Stimulated activated CD4-positive, alpha-beta T cell treated with anti-CD3 and anti-CD28 coated beads, Interleukin-1b, Interleukin-23, amount 100 ng/mL, for 4 hours (primary cell): ENCODE results near the gene VWA8.
A peak's percentile ranks its signal among the peaks of the same experiment; 100 is the strongest.
"Not testable (repeated sequence)": the region's sequence is repeated elsewhere in the genome, so short reads cannot be mapped to it uniquely, and the experiment has no call there.

ENCODE experiments used
- DNase-seq, 2 donors: peaks; one replicate each; pipeline ENCODE4 v3.0.0-alpha.2; 2020; ENCODE audit warnings: low read depth in 2 of 2

VWA8 gene

DNA sequence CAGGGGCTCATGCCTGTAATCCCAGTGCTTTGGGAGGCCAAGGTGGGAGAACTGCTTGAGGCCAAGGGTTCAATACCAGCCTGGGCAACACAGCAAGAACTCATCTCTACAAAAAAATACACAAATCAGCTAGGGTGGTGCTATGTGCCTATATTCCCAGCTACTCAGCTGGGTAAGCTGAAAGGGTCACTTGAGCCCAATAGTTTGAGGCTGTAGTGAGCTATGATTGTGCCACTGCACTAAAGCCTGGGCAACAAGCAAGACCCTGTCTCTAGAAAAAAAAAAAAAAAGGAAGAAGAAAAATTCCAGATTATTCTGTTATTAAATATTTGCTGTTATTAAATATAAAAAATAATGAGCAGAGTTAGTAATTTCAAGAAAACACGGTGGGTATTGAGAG, 372.5 kb downstream of the VWA8 start:
- DNase-seq, result no peak

DNA sequence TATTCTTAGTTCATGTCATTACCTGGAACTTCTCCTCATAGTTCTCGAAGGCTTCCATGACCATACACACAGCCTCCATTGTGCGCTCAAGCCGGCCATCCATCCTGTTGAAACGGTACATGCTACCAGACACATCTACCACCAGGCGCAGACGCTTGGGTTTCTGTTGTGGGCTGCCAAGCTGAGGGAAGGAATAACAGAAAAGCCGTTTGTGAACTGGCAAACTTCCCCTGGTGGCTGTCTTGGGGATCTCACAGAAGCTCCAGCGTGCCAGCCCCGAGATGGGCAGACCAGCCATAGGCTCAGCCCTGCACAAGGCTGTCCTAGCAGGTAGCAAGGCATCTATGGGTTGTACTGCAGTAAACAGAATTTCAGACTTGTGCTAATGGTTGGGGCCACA, 373.4 kb downstream of the VWA8 start:
- peak; percentile 1 to 17 for DNase-seq

DNA sequence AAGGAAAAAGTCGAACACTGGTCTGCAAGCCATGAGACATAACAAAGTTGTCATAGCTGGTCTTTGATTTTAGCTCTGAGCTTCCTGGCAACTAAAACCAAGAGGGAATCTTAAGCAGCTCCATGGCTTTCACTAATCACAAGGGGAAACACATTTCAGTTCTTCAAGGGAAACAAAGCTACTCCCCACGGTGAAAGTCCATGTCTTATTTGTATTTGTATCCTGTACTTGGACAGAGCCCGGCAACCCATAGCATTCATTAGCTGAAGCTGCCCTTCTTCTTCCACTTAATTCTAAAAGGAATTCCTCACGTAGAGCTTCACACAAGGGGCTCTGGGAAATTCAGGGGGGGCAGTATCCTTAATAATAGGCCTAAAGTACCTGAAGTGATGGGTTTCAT, 374.7 kb downstream of the VWA8 start:
- DNase-seq, result no peak

GRCh38 chr13:41582027-41582463, 378.9 kb downstream of the VWA8 start:
- no peak for DNase-seq

DNA sequence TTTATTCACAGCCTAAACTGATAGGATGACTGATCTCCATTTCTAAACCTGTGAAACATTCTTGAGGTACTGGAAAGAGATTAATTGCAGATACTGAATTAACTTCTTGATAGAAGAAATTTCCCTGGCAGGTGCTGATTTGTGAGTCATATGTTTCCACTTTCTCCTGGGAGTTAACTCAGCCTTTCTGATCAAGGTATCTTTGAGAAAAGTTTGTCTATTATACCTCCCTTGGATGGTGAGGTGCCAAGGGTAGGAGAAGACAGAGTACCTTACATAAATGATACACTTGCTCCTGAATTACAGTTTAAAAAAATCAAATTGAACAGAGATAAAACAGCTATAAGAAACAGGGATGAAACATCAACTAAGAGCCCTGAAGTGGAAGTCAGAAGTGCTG, 380.6 kb downstream of the VWA8 start:
- no peak for DNase-seq

DNA sequence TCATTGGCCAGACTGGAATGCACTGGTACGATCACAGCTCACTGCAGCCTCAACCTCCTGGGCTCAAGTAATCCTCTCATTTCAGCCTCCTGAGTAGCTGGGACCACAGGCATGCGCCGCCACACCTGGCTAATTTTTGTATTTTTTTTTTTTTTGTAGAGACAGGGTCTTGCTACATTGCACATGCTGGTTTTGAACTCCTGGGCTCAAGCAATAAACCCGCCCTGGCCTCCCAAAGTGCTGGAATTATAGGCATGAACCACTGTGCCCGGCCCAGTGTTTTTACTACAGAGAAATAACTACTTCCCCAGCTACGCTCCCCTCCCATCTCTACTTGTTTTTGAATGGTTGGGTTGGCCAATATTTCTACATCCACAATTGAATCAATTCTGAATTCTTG, 381.0 kb downstream of the VWA8 start:
- no peak for DNase-seq

DNA sequence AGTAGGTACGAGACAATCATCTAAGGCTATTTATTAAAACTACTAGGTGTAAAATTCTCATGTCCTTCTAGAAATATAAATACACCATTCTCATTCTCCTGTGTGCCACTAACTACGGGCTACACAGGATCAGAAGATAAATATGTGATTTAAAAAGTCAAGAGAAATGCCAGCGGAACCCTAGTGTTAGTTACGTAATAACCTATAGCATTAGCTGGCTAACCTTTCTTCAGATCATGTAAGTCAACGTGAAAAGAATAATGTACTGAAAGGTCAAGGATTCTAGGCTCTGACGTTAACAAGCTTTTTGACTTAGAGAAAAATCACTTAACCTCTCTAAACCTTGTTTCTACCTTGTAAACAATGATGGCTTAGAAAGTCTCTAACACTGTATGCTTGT, 381.7 kb downstream of the VWA8 start:
- no peak for DNase-seq

DNA sequence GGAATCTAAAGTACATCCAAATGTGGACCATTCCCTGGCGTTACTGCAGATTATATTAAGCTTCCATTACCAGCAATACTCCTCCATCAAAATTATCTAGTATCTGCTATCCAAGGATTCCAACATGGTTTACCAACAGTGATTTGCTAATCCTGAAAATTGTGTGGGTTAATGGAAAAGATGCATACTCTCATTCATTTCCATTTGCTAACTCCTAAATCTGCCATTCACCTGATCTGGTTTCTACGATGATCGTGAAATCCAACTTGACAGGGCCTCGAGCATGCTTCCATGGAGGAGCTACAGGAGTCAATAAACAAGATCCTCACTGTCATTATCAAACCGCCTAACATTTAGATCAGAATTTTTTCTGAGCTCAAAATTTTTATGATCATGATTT, 382.5 kb downstream of the VWA8 start:
- no peak for DNase-seq

DNA sequence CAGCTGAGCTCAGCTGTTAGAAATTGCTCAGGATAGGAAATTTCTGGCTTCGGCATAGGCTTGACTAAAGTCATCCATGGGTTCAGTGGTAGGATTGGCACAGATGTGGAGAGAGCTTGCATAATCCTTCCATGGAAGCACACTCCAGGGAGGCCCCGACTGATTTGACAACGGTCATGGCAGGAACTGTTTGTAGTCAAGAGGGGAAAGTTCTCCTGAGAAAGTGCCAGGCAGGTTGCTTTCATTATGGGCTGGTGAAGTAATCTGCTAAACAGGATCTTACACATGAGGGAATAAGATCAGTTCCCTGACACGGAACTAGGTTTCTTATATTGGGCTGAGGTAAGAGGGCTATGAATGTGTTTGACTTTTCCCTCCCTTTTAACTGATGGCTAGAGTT, 383.5 kb downstream of the VWA8 start:
- no peak for DNase-seq

- not testable (repeated sequence) for DNase-seq
These were observed 387.3 kb downstream of the VWA8 start for GRCh38 chr13:41573640-41574039.

GRCh38 chr13:41571817-41572340, 389.0 kb downstream of the VWA8 start:
- not testable (repeated sequence) for DNase-seq

DNA sequence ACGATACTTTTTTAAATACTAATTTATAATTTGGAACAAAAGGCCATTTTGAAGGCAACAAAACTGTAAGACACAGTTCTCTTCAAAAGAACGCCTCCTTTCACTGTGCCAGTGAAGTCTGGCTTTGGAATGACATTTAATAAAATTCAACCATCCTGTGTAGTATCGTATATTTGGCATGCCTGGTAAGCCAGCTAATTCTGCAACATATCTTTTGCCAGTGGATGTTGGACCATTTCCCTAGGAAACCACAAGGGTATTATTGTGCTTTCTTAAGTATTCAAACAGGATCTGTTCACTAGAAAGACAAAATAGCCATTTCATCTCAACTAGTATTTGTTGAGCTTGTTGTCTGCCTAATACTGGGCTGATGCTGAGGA, 391.9 kb downstream of the VWA8 start:
- DNase-seq, result no peak

DNA sequence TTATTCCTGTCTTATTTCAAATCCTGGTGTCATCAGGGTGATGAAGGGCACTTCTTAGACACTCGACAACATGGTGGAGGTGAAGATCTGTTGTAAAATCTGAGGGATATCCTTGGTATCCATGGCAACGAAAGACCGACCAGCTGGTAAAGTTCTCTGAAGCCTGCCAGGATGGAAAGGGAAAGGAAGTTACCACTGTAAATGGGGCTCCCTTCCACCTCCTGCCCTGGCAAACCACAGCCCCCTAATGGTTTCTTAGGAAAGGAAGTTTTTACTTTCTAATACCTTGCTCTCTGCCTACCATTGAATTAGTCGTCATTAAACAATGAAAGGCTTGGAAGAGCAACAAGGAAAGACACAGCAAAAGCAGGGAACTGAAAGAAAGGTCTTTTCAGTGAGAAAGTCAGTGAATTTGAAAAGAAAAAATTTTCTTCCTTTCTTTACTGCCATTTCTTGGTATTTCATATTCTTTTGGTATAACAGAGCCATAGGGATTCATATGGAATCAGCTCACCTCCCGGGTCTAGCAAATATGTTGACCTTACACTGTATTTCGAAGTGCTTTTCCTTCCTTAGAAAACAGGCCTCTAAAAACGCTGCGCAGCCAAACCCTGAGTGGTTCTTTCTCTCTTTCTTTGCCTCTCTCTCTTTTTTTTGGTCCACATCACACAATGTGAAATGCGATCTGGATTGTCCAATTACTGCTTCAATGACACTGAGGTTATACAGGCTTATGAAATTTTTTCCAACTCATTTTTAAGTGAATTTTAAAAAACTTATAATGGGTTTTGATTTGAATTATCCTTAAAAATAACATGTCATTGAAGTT, 392.6 kb downstream of the VWA8 start:
- no peak for DNase-seq

- DNase-seq, result no peak
These were observed 393.5 kb downstream of the VWA8 start for GRCh38 chr13:41567363-41567762.

DNA sequence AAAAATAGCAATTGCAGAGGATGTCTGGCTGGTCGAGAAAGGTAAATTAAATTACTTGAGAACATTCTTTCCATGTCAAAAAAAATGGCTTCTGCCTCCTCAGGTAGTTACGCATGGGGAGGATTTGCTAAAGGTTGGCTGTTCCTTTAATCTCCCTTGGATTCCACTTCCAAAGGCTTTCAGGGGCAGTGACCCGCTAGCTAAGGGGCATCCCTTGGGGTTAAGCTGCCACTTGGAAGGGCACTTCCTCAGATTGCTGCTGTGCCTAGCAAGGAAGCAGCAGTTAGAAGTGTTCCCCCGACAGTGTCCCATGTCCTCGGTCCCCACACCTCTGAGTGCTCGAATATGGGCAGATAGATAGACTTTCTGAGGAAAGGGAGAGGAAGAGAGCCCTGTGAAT, 395.1 kb downstream of the VWA8 start:
- no peak for DNase-seq

GRCh38 chr13:41565216-41565615, 395.7 kb downstream of the VWA8 start:
- no peak for DNase-seq

DNA sequence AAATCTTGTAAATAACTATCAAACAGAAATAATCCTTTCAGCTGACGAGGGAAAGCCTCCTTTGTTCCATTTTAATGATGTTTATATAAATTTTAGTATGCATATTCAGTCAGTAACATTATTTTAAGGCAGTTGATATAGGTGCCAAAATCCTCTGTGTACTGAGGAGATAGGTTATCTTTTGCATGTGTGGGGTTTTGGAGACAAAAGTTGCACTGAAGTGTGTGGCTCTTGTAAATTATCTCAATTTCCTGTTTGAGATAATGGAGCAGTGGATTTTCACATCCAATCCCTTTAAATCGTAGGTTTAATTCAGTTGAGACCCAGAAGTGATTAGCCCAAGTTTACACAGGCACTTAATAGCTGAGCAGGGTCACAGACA, 396.9 kb downstream of the VWA8 start:
- no peak for DNase-seq

DNA sequence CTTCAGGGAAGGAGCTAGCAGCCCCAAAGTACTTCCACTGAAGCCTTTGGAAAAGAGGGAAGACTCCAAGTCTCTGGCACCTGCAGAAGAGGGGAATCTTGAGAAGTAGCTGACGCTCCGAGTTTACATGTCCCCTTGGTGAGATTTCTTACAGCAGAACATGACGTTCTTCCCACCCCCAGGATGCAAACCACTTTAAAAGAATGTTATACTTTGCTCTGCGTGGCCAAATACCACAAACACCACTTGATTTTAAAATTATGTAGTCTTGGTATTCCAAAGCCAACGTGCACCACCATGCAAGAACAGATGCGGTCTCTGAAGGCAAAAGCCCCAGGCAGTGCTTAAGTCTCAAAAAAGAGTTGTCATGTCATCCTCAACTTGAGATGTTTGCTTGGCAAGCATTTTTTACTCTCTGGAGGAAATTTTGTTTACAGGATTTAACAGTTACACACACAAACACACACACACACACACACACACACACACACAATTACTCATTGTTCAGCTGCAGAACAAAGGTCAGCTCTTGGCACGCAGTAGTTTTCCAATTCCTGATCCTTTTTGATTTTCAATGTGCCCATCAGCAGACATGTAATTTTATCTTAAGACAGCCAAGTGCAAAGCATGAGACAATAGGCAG, 397.4 kb downstream of the VWA8 start:
- DNase-seq, result no peak

DNA sequence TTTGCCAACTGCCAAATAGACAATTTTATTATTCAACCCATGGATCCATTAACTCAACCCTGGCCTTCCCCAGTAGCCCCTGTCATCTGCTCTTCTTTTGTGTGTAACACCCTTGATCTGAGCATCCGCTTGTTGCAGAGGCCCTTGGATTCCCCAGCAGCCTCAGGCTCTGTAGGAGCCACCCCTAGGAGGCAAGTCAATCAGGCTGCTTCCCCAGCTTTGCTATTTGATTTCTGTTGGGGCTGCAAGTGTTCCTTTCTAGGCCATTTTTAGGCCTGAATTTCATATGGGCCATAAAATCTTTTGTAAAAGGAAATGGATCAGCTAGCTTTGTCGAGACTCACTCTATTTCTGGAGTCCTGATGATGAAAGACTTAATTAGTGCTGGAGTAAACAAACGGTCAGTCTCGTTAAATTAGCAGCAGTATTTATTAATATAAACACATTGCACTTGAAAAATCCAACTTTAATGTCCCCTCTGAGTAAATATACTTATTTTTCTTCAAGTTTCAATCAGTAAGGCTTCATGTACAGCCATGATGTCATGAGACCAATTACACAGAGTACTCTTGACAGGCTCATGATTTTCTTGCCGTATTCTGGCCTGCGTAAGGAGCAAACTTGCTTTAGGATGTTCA, 398.2 kb downstream of the VWA8 start:
- DNase-seq, result no peak

DNA sequence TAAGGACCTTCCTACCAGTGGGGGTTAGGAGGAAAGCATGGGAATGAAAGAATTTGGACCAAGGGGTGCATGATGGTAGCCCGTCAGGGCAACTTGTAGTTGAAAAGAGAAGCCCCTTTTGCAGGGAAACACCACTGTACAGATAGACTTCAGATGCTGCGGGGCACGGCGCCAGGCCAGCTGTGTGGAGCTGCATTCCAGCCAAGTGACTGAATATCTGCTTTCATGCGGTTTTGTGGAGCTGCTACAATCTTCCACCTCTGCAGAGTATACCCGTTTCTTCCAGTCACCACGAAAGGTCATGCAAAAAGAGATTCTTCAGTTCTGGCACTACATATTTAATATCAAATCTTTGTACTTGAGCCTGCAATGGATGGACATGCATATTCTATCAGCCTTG, 398.8 kb downstream of the VWA8 start:
- DNase-seq, result no peak

- DNase-seq, result no peak
These were observed 399.7 kb downstream of the VWA8 start for GRCh38 chr13:41561170-41561569.

- no peak for DNase-seq
These were observed 401.9 kb downstream of the VWA8 start for GRCh38 chr13:41558781-41559560.
